KMS-11 (cell line): ENCODE data around the gene CCR3.
A peak's percentile ranks its signal among the peaks of the same experiment; 100 is the strongest.

ENCODE experiments used
- H2AFZ ChIP-seq: fragments of 200-600 bp; sonication (generic); 2 replicates; pipeline ENCODE4 v1.6.1; 2016; ENCODE audit warnings: antibody characterized with exemption, mixed run types, low read depth
- H3K27ac ChIP-seq: fragments of 200-600 bp; sonication (generic); 2 replicates; pipeline ENCODE4 v1.6.1; 2016; ENCODE audit warnings: mild to moderate bottlenecking, mixed run types
- H3K27me3 ChIP-seq: fragments of 200-600 bp; sonication (generic); 2 replicates; pipeline ENCODE4 v1.6.1; 2017; ENCODE audit warnings: mild to moderate bottlenecking, low read depth, mixed run types, moderate library complexity; ENCODE audit not compliant: insufficient read depth
- H3K36me3 ChIP-seq: fragments of 200-600 bp; sonication (generic); 2 replicates; pipeline ENCODE4 v1.6.1; 2017; ENCODE audit warnings: mild to moderate bottlenecking, mixed run types; ENCODE audit not compliant: insufficient read depth
- H3K4me1 ChIP-seq: fragments of 200-600 bp; sonication (generic); 2 replicates; pipeline ENCODE4 v1.6.1; 2016; ENCODE audit warnings: mild to moderate bottlenecking, low read depth, mixed run types; ENCODE audit not compliant: poor library complexity, severe bottlenecking
- H3K4me2 ChIP-seq: fragments of 200-600 bp; sonication (generic); 2 replicates; pipeline ENCODE4 v1.7.0; 2016; ENCODE audit warnings: mild to moderate bottlenecking, mixed run types
- H3K4me3 ChIP-seq: fragments of 200-600 bp; sonication (generic); IDR thresholded peaks from 2 replicates; pipeline ENCODE4 v1.6.1; 2017; ENCODE audit warnings: low read depth, low read length, mixed read lengths; ENCODE audit not compliant: insufficient read depth
- H3K79me2 ChIP-seq: fragments of 200-600 bp; sonication (generic); 2 replicates; pipeline ENCODE4 v1.6.1; 2016; ENCODE audit warnings: low read depth, mixed run types; ENCODE audit not compliant: insufficient read depth
- H3K9ac ChIP-seq: fragments of 200-600 bp; sonication (generic); 2 replicates; pipeline ENCODE4 v1.6.1; 2016; ENCODE audit warnings: mild to moderate bottlenecking, mixed run types
- H4K20me1 ChIP-seq: fragments of 200-600 bp; sonication (generic); 2 replicates; pipeline ENCODE4 v1.6.1; 2016; ENCODE audit warnings: mild to moderate bottlenecking, mixed run types; ENCODE audit not compliant: insufficient read depth
- TF ChIP-seq, protein P1 (sequence below): fragments of 200-600 bp; sonication (generic); conservative IDR thresholded peaks from 2 replicates; pipeline ENCODE4 v1.6.1; 2017; ENCODE audit warnings: low read depth, mild to moderate bottlenecking, antibody characterized with exemption, low read length, moderate library complexity, mixed read lengths

Gene CCR3

DNA sequence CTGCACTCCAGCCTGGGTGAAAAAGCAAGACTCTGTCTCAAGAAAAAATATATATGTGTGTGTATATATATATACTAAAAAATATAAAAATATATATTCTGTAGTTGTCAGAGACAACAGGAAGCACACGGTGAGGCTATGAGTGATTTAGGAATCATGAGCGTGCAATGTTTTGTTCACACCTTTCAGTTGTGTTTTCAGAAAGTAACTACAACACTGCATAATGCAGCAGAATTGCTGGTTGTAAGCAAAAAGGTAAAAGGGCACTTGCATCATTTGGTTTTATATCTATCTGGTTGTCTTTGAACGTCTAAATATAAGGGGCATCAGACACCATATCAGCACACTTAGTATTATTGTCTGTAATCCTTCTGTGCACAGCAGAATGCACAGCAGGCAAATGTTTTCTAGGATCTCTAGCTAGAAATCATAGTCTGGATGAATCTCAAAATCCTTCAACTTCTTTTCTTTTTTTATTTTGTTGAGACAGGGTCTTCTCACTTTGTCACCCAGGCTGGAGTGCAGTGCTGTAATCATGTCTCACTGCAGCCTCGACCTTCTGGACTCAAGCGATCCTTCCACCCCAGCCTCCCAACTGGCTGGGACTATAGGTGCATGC, 44.8 kb downstream of the CCR3 start:
- Histone ChIP-seq H3K27ac (no peak overlapping the region), H3K4me2 (no peak overlapping the region), H3K4me3 (no peak overlapping the region), H3K4me1 (peaks cover 95% of the 10 kb centered on the region), H3K36me3 (no peaks in the 10 kb centered on the region), H3K27me3 (no peaks in the 10 kb centered on the region), H4K20me1 (no peaks in the 10 kb centered on the region), H3K79me2 (no peaks in the 10 kb centered on the region), H3K9ac (no peak overlapping the region), H2AFZ (no peak overlapping the region)
- TF ChIP-seq, protein P1, sequence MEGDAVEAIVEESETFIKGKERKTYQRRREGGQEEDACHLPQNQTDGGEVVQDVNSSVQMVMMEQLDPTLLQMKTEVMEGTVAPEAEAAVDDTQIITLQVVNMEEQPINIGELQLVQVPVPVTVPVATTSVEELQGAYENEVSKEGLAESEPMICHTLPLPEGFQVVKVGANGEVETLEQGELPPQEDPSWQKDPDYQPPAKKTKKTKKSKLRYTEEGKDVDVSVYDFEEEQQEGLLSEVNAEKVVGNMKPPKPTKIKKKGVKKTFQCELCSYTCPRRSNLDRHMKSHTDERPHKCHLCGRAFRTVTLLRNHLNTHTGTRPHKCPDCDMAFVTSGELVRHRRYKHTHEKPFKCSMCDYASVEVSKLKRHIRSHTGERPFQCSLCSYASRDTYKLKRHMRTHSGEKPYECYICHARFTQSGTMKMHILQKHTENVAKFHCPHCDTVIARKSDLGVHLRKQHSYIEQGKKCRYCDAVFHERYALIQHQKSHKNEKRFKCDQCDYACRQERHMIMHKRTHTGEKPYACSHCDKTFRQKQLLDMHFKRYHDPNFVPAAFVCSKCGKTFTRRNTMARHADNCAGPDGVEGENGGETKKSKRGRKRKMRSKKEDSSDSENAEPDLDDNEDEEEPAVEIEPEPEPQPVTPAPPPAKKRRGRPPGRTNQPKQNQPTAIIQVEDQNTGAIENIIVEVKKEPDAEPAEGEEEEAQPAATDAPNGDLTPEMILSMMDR: no peak

DNA sequence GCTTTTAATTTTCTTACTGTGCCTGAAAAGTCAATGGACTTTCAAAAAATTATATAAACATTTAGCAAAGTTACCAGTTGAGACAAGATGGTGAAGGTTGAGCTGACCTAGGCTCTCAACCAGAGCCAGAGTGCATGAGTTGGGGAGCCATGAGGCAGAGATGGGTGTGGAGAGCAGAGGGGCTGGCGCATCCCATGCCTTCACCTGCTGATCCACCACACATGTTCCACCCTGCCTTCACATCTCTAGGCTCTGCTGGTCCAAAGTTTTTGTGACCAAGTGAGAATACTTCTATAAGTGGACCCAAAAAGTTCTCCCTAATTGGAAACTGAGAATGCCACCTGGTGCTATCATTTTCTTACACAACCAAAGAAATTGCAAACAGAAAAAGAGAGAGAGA, 47.3 kb downstream of the CCR3 start:
- TF ChIP-seq, protein P1: no peak
- H3K27me3 ChIP-seq: no peaks in the 10 kb centered on the region
- no peaks in the 10 kb centered on the region for H3K36me3 ChIP-seq
- 0 out of 2 replicates have a peak overlapping the region, but pooled peaks have one; percentile 31 for H2AFZ ChIP-seq
- peaks cover 95% of the 10 kb centered on the region for H3K4me1 ChIP-seq
- H3K4me2 ChIP-seq: peak overlapping the region; percentile 11
- no peaks in the 10 kb centered on the region for H4K20me1 ChIP-seq
- no peak overlapping the region for H3K4me3 ChIP-seq
- peak overlapping the region; percentile 29; the same call in 1 of the 2 replicates for H3K27ac ChIP-seq
- no peaks in the 10 kb centered on the region for H3K79me2 ChIP-seq
- no peak overlapping the region for H3K9ac ChIP-seq

DNA sequence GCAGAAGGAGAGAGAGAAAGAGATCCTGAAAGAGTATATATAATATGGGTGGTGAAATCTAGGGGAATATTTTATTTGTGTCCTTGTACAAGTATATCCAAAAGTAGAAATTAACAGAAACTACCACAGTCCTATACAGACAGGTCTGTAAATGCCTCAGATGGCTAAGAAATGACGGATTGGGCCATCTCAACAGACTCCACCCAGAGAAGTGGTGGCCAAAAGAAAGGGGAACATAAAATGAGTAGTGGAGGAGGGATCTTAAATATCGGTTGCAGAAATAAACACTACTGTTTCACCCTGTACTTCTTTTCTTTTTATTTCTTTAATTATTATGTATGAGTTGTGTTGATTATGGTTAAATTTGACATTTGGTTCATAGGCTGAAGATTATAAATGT, 47.7 kb downstream of the CCR3 start:
- Histone ChIP-seq H3K4me3 (no peak overlapping the region), H3K4me2 (peak overlapping the region; percentile 11), H3K79me2 (no peaks in the 10 kb centered on the region), H2AFZ (0 out of 2 replicates have a peak overlapping the region, but pooled peaks have one; percentile 31), H3K9ac (no peak overlapping the region), H3K27ac (peak overlapping the region; percentile 29; the same call in 1 of the 2 replicates), H3K27me3 (no peaks in the 10 kb centered on the region), H3K4me1 (peaks cover 95% of the 10 kb centered on the region), H4K20me1 (no peaks in the 10 kb centered on the region), H3K36me3 (no peaks in the 10 kb centered on the region)
- TF ChIP-seq, protein P1: no peak

DNA sequence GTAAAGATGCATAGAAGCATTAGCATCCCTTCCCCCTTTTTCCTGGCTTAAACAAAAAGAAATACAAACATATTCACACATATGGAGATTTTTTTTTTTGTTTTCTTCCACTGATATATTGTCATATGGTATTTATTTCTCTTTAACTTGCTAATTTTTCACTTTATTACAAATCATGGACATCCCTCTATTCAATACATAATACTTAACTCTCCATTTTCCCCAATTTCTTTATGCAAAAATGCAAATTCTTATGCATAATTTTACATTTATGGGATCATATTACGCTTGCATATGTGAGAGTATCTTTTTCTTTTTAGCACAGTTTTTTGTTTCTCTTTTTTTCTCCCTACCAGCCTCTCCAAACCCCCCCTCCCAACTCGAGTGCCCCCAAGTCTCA, 48.8 kb downstream of the CCR3 start:
- H2AFZ ChIP-seq: no peak overlapping the region
- no peak overlapping the region for H3K27ac ChIP-seq
- H3K9ac ChIP-seq: no peak overlapping the region
- H3K4me2 ChIP-seq: no peak overlapping the region
- no peaks in the 10 kb centered on the region for H3K27me3 ChIP-seq
- no peaks in the 10 kb centered on the region for H3K79me2 ChIP-seq
- no peaks in the 10 kb centered on the region for H3K36me3 ChIP-seq
- H3K4me1 ChIP-seq: peaks cover 90% of the 10 kb centered on the region
- H4K20me1 ChIP-seq: no peaks in the 10 kb centered on the region
- TF ChIP-seq, protein P1: no peak
- H3K4me3 ChIP-seq: no peak overlapping the region
